SU-DHL-6 (cell line): ENCODE measurements around the gene NAXE.

Experiments
- H2AFZ ChIP-seq: fragments of 200-600 bp; sonication (generic); 2 replicates; pipeline ENCODE4 v1.6.1; 2014; ENCODE audit warnings: low read depth, mild to moderate bottlenecking, moderate library complexity, mixed read lengths, antibody characterized with exemption, low read length; ENCODE audit not compliant: severe bottlenecking
- H3F3A ChIP-seq: fragments of 200-600 bp; shearing (Covaris generic); 2 replicates; pipeline ENCODE4 v1.6.0; 2016; ENCODE audit warnings: antibody characterized with exemption, mild to moderate bottlenecking; ENCODE audit not compliant: insufficient read depth
- H3K27ac ChIP-seq: fragments of 200-600 bp; sonication (generic); 2 replicates; pipeline ENCODE4 v1.5.1; 2016; ENCODE audit warnings: low read depth, mild to moderate bottlenecking, low read length, moderate library complexity, mixed read lengths
- H3K27me3 ChIP-seq: fragments of 200-600 bp; sonication (generic), shearing (Covaris generic); 2 replicates; pipeline ENCODE4 v1.6.0; 2014; ENCODE audit warnings: mild to moderate bottlenecking, low read length
- H3K36me3 ChIP-seq: fragments of 200-600 bp; sonication (generic); 2 replicates; pipeline ENCODE4 v1.6.1; 2014; ENCODE audit warnings: mild to moderate bottlenecking, low read length, mixed read lengths
- H3K4me2 ChIP-seq: fragments of 300-600, 200-600 bp; shearing (Covaris generic), sonication (generic); 2 replicates; pipeline ENCODE4 v1.6.0; 2014; ENCODE audit warnings: low read length, low read depth, mild to moderate bottlenecking; ENCODE audit not compliant: poor library complexity, severe bottlenecking
- H3K4me3 ChIP-seq: fragments of 200-600 bp; sonication (generic); 2 replicates; pipeline ENCODE4 v1.5.1; 2014; ENCODE audit warnings: antibody characterized with exemption, low read length, mild to moderate bottlenecking, mixed read lengths; ENCODE audit not compliant: insufficient read depth, poor library complexity, severe bottlenecking
- H3K79me2 ChIP-seq: fragments of 200-600 bp; sonication (generic); 2 replicates; pipeline ENCODE4 v1.6.1; 2014; ENCODE audit warnings: mild to moderate bottlenecking, low read length, moderate library complexity; ENCODE audit not compliant: insufficient read depth
- H3K9ac ChIP-seq: fragments of 200-600 bp; sonication (generic); 2 replicates; pipeline ENCODE4 v1.7.0; 2014; ENCODE audit warnings: mild to moderate bottlenecking, low read length
- H3K9me2 ChIP-seq: fragments of 200-600 bp; sonication (generic); replicated peaks from 2 replicates; pipeline ENCODE4 v1.6.1; 2014; ENCODE audit warnings: low read length; ENCODE audit not compliant: insufficient read depth
- H3K9me3 ChIP-seq: fragments of 200-600 bp; sonication (generic); 2 replicates; pipeline ENCODE4 v1.6.1; 2014; ENCODE audit warnings: low read length, mixed read lengths; ENCODE audit not compliant: insufficient read depth
- H4K20me1 ChIP-seq: fragments of 200-600 bp; sonication (generic); 2 replicates; pipeline ENCODE4 v1.6.1; 2014; ENCODE audit warnings: low read depth, mild to moderate bottlenecking, antibody characterized with exemption, low read length, moderate library complexity, mixed read lengths
- CTCF ChIP-seq: fragments of 200-600 bp; sonication (generic); IDR thresholded peaks from one replicate; pipeline ENCODE4 v1.5.1; 2017; ENCODE audit warnings: antibody characterized with exemption, mild to moderate bottlenecking, low read length, moderate library complexity; ENCODE audit not compliant: insufficient read depth, poor library complexity, severe bottlenecking
- EZH2phosphoT487 ChIP-seq: fragments of 200-600 bp; sonication (generic), shearing (Covaris generic); conservative IDR thresholded peaks from 2 replicates; pipeline ENCODE4 v1.6.1; 2018; ENCODE audit warnings: mild to moderate bottlenecking, antibody characterized with exemption, low read length, moderate library complexity, mixed read lengths

Gene NAXE

DNA sequence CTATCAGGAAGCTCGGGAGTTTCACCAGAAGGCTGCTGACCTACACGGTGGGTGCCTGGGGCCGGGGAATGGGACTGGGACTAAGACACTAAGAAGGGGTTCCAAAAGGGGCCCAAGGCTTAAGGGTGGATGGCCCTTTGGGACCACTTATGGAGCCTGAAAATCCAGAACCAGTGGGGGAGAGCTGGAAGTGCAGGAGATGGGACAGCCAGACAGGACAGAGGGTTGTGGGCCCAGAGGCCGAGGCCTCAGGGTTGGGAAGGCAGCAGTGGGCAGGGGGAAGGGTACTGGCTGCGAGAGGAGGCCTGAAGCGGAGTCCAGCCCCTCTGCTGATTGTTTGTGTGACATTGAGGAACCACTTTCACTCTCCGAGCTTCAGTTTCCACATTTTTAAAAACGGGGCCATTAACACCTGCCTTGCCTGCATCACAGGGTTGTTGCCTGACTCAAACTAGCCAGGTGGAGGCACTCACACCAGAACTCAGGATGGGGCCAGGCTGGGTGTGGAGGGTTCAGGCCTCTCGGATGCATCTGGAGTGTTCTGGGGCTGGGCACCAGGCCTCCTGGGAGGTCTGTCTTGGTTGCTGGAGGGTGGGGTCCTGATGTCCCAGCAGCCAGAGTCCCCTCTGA is 9.1 kb upstream of the NAXE start:
- peak overlapping the region; percentile 25; the same call in 1 of the 2 replicates for H3K9ac ChIP-seq
- no peaks in the 10 kb centered on the region for H4K20me1 ChIP-seq
- H3K4me3 ChIP-seq, result no peak overlapping the region
- H3K79me2 ChIP-seq, result no peaks in the 10 kb centered on the region
- peak overlapping the region; percentile 31 for H3K4me2 ChIP-seq
- H3F3A ChIP-seq, result no peaks in the 10 kb centered on the region
- no peaks in the 10 kb centered on the region for H3K36me3 ChIP-seq
- H3K9me3 ChIP-seq, result no peaks in the 10 kb centered on the region
- no peak for TF ChIP-seq CTCF
- TF ChIP-seq EZH2phosphoT487, result no peak
- no peak overlapping the region for H2AFZ ChIP-seq
- H3K27ac ChIP-seq, result no peak overlapping the region
- no peaks in the 10 kb centered on the region for H3K9me2 ChIP-seq
- H3K27me3 ChIP-seq, result no peaks in the 10 kb centered on the region

DNA sequence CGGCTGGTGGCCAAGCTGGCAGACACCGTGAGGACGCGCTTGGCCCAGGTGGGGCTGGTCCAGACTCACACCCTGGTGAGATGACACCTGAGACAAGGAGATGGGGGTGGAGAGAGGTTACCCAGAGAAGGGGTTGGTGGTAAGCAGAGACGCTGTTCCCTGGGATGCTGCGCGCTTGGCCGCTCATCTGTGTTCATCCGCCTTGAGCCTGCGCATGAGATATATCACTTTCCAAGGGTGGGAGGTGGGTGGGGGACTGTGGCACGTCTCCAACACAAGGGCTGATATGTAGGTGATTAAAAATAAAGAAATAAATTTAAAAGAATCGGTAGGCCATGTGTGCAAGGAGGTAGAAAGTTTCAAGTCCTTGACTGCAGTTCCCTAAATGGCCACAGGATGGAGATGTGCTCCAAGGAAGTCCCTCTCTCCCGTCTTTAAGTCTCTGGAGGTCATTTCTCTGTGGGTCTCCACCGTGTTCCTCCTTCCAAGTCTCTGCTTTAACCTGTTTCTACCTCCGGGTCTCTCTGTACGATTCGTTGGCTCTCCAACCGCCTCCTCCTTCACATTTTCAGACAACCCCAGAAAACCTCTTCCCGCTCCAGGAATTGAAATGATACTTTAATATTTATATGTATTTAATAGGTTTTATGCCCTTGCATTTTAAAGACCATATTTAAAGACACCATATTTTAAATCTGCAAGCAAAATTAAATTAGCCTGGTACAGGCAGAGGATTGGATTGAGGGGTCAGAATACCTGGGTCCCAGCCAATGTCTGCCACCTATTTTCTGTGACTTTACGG is 7.6 kb upstream of the NAXE start:
- no peaks in the 10 kb centered on the region for H3K9me2 ChIP-seq
- H3K9ac ChIP-seq, result no peak overlapping the region
- H3K36me3 ChIP-seq, result no peaks in the 10 kb centered on the region
- no peaks in the 10 kb centered on the region for H3K27me3 ChIP-seq
- H3K4me3 ChIP-seq, result no peak overlapping the region
- no peak overlapping the region for H2AFZ ChIP-seq
- H3K4me2 ChIP-seq, result peak overlapping the region; percentile 16
- no peaks in the 10 kb centered on the region for H3K79me2 ChIP-seq
- H3K27ac ChIP-seq, result no peak overlapping the region
- no peaks in the 10 kb centered on the region for H4K20me1 ChIP-seq
- TF ChIP-seq EZH2phosphoT487 (no peak), CTCF (peak; percentile 32)
- H3F3A ChIP-seq, result no peaks in the 10 kb centered on the region
- no peaks in the 10 kb centered on the region for H3K9me3 ChIP-seq

GRCh38 chr1:156584813-156585212 is 6.8 kb upstream of the NAXE start:
- H2AFZ ChIP-seq, result no peak overlapping the region
- no peaks in the 10 kb centered on the region for H3K9me2 ChIP-seq
- H3K27ac ChIP-seq, result no peak overlapping the region
- peak; percentile 74 for TF ChIP-seq CTCF
- no peak for TF ChIP-seq EZH2phosphoT487
- H3K27me3 ChIP-seq, result no peaks in the 10 kb centered on the region
- no peak overlapping the region for H3K4me3 ChIP-seq
- no peaks in the 10 kb centered on the region for H3K9me3 ChIP-seq
- no peaks in the 10 kb centered on the region for H3K79me2 ChIP-seq
- H3K4me2 ChIP-seq, result no peak overlapping the region
- H4K20me1 ChIP-seq, result no peaks in the 10 kb centered on the region
- H3K36me3 ChIP-seq, result no peaks in the 10 kb centered on the region
- H3K9ac ChIP-seq, result no peak overlapping the region
- H3F3A ChIP-seq, result no peaks in the 10 kb centered on the region
